MV-4-11 (cell line): ENCODE data around the gene MORN3.
"Not testable (repeated sequence)": the region's sequence is repeated elsewhere in the genome, so short reads cannot be mapped to it uniquely, and the experiment has no call there.

ENCODE experiments used
- DNase-seq: peaks from one replicate; lab custom pipeline; 2025; lab: John Stamatoyannopoulos, UW

Gene MORN3

DNA sequence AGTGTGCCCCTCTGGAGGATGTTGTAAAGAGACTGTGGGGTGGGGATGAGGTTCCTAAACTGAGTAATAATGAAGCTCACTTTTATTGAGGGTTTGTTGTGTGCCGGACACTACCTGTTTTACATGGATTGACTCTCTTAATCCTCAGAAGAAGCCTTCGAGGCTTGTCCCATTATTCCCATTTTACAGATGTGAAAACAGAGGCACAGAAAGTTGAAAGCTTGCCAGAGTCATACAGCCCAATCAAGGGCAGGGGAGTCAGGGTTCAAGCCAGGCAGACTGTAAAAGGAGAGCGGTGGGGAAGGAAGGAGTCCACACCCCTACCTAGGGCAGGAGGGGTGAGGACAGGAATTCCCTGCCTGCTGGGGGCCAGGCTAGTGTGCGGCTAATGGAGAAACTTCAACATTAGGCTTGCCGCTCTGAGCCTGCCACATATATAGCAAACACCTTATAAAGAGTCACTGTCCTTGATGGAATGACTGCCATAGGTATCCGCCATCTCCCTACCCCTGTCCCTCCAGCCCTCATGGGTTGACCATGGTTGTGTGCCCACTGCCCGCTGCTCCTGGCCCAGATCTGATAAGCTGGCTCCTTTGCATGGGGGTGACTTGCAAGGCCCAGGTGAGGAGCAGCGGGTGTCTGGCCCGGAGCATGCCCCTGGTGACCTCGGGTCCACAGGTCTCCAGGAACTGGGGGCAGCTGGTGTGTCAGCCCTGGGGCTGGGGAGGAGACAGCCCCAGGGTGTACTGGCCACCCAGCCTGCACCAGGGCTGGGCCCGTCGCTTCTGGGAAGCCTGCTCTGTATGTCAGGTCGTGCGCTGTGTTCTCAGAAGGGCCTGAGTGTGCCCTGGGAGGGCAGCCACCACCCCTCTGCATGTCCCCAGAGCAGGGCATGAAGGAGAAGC lies 30.9 kb downstream of the MORN3 start:
- no peak for DNase-seq

- peak; percentile 17 for DNase-seq
These were observed 32.1 kb downstream of the MORN3 start for GRCh38 chr12:121637231-121637914.

DNA sequence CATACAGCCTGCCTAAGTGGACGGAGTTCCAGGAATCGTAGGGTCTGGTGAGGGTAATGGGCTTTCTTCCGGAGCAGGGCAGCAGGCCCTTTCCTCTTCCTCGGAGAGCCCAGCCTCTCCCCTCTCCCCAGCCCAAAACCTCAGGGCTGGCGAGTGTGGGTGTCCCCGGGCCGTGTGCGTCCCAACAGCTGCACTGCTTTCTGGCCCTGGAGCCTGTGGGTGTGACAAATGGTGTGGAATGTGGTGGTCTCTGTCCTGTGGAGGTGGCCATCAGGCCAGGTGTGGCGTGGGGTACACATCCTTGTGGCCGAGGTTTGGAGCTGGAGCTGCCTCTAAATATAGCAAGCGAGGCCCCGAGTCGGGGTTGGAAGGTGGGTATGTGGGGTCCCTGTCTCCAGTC lies 34.6 kb downstream of the MORN3 start:
- DNase-seq: no peak

- DNase-seq: not testable (repeated sequence)
These were observed 35.6 kb downstream of the MORN3 start for GRCh38 chr12:121633833-121634196.

- no peak for DNase-seq
These were observed 37.1 kb downstream of the MORN3 start for GRCh38 chr12:121632069-121632970.

GRCh38 chr12:121630791-121631355 lies 38.6 kb downstream of the MORN3 start:
- no peak for DNase-seq

DNA sequence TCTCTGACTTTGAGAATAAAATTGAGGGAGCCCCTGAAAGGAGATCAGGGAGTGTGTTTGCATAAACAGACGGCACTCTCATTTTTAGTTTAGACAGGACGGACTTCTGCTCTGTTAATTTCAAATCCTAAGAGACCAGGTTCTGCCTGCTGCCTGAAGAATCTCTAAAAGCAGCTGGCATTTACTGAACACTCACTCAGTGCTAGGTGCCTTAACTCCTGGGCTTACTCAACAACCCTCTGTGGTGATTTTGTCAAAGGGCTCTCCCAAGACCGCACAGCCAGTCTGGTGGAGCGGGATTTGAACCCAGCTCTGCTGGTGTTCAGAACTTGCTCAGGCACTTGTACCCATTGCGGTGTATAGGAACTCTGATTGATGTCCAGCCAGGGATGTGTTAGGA lies 40.9 kb downstream of the MORN3 start:
- DNase-seq: peak; percentile 26

- no peak for DNase-seq
These were observed 41.4 kb downstream of the MORN3 start for GRCh38 chr12:121628037-121628436.

DNA sequence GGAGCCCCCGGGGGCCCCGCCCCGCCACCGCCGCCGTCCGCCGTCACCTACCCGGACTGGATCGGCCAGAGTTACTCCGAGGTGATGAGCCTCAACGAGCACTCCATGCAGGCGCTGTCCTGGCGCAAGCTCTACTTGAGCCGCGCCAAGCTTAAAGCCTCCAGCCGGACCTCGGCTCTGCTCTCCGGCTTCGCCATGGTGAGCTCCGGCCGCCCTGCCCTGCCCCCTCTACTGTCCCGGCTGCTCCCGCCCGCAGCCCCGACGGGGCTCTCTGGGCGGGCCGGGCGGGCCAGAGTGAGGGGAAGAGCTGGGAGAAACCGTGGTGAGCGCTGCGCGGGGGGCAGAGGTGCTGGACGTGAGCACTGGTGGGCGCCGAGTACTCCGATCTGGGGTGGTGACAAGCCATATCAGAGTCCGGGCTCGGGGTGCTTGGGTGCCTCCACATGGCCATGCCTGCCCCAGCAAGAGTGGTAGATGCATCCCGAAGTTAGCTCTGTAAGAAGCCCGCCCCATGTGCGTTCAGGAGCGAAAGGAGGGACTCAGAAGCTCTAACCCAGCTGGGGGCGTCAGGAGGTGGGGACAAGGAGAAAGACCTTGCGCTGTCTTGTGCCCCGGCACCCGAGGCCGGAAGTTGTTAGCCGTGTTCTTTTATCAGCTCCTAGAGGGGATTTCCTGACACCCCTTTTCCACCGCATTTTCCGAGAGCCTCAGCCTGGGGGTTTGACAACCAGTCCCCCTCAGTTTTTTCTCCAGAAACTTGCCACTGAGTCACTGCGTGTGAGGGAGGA lies 42.4 kb downstream of the MORN3 start:
- peak; percentile 46 for DNase-seq

GRCh38 chr12:121626087-121626852 lies 43.2 kb downstream of the MORN3 start, which contains the start of gene ORAI1:
ORAI1 (plus strand) TSS chr12:121626530.
- DNase-seq: peak; percentile 89

DNA sequence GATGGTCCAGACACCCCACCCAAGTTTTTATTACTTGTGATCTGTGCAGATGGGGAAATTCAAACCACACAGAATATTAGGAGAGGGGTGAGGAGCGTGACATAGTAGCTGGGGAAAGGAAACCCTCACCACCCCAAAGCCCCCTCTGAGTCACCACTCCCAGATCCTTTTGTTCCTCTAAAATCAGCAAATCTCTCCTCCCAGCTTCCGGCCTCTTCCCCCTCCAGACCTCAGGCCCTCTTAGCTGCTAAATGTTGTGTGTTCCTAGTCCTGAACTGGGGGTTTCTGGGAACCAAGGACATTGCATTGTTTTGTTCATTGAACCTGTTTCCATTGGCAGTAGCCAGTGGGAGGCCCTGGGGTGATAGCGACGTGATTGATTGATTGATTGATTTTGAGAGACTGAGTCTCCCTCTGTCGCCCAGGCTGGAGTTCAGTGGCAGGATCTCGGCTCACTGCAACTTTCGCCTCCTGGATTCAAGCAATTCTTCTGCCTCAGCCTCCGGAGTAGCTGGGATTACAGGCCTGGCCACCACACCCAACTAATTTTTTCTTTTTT lies 49.0 kb downstream of the MORN3 start:
- peak; percentile 73 for DNase-seq

GRCh38 chr12:121618659-121619233 lies 50.7 kb downstream of the MORN3 start:
- no peak for DNase-seq

GRCh38 chr12:121614872-121615467 lies 54.5 kb downstream of the MORN3 start:
- DNase-seq: peak; percentile 47

DNA sequence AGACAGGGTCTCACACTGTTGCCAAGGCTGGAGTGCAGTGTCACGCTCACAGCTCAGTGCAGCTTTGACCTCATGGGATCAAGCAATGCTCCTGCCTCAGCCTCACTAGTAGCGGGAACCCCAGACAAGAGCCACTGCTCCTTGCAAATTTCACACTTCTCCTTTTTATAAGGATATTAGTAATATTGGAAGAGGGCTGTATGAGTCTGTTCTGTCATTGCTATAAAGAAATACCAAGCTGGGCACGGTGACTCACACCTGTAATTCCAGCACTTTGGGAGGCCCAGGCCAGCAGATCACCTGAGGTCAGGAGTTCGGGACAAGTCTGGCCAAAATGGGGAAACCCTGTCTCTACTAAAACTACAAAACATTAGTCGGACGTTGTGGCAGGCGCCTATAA lies 56.0 kb downstream of the MORN3 start:
- DNase-seq: peak; percentile 67

- no peak for DNase-seq
These were observed 58.1 kb downstream of the MORN3 start for GRCh38 chr12:121611306-121611705.

DNA sequence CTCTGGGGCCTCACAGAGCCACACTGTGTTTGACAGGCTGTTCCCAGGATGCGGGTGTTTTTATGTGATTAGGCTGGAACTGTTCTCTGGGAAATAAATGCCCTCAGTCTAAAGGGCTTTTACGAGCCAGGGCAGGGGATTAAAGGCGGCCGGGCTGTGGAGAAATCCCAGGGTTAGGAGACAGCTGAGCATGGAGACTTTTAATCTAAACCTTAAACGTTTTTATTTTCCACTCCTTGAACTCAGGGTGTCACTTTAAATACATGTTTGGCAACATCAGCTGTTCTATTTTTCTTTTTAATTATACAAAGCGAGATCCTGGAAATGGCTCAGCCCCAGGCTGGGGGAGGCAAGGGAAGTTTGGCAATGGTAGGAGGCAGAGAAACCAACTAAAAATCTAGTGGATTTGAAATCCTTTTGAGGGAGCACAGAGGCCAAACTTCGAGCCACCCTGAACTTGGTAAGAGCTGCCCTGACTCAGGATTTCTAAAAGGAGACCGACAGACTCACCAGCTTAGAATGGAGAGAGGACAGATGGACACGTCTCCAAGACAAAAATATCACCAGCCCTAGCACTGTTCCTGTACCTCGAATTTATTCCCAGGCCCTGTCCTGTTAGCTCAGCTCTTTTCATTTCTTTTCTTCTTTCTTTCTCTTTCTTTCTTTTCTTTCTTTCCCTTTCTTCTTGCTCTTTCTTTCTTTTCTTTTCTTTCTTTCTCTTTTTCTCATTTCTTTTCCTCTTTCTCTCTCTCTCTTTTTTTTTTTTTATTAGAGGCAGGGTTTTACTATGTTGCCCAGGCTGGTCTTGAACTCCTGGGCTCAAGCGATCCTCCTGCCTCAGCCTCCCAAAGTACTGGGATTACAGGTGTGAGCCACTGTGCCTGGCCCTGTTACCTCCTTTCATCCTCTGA lies 59.0 kb downstream of the MORN3 start:
- DNase-seq: no peak

- no peak for DNase-seq
These were observed 61.2 kb downstream of the MORN3 start for GRCh38 chr12:121608301-121608700.

- no peak for DNase-seq
These were observed 65.9 kb downstream of the MORN3 start for GRCh38 chr12:121603581-121603980.
